HG02973 (cell line): Measurements from ENCODE around the gene GCH1.
A peak's percentile ranks its signal among the peaks of the same experiment; 100 is the strongest.
"Not testable (repeated sequence)": the region's sequence is repeated elsewhere in the genome, so short reads cannot be mapped to it uniquely, and the experiment has no call there.

ENCODE experiments used
- ATAC-seq: cut with Tn5 transposase; IDR thresholded peaks from one replicate; pipeline ENCODE4 v1.9.1; 2021; ENCODE audit warnings: moderate library complexity; ENCODE audit not compliant: unreplicated experiment

The GCH1 gene

DNA sequence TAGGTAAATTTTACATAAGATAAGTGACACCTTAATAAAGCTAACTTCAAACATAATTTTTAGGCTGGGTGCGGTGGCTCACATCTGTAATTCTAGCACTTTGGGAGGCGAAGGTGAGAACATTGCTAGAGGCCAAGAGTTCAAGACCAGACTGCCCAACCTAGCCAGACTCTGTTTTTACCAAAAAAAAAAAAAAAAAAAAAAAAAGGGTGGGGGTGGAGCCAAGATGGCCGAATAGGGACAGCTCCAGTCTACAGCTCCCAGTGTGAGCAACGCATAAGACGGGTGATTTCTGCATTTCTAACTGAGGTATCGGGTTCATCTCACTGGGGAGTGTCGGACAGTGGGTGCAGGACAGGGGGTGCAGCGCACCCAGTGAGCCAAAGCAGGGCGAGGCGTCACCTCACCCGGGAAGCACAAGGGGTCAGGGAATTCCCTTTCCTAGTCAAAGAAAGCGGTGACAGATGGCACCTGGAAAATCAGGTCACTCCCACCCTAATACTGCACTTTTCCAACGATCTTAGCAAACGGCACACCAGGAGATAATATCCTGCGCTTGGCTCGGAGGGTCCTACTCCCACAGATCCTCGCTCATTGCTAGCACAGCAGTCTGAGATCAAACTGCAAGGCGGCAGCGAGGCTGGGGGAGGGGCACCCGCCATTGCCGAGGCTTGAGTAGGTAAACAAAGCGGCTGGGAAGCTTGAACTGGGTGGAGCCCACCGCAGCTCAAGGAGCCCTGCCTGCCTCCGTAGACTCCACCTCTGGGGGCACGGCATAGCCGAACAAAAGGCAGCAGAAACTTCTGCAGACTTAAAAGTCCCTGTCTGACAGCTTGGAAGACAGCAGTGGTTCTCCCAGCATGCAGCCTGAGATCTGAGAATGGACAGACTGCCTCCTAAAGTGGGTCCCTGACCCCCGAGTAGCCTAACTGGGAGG is 32.2 kb downstream of the GCH1 start:
- ATAC-seq: not testable (repeated sequence)

DNA sequence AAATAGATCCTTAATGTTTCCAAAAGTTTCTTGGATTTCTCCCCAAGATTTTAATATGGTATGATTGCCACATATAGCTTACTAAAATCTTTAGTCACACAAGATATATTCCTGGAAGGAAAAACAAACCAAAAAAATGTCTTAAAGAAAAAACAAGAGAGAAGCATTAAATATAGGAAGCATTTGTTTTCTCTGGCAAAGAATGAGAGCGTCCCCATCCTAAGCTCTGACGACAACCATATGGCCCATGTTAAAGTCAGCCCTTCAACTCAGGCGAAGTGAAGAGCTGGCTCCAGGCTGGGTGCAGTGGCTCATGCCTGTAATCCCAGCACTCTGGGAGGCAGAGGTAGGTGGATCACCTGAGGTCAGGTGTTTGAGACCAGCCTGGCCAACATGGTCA is 35.6 kb downstream of the GCH1 start:
- no peak for ATAC-seq

DNA sequence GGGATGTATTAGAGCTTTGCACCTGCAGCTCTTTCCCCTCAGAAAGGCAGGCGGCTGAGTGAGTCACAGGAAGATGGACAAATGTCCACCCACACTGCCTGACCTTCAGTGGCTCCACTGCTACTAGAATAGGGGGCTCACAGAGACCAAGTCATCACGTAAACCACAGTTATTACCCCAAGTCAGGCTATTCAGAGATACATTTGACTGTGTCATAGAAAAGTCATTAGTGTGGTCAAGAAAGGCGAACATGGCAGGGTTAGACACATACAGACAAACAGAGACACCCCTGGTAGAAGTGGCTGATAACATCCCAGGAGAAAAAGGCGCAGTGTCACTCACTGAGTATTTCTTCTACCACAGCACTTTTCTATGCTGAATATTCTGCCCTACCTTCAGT is 36.0 kb downstream of the GCH1 start:
- ATAC-seq: no peak

DNA sequence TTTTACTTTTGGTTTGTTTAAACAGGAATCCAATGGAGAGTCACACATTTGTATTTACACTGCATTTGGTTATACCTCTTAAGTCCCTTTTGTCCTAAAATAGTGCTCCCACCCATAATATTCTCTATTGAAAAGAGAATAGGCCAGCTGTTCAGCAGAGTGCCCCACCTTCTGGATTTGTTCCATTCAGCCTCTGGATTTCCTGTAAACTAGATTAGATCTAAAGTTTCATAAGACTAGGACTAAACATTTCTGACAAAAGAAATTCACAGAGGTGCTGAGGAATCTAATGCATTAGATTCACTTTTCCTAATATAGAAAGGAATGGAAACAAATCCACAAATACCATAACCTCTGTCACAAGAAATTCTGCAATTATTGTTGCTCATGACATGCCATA is 38.1 kb downstream of the GCH1 start:
- no peak for ATAC-seq

DNA sequence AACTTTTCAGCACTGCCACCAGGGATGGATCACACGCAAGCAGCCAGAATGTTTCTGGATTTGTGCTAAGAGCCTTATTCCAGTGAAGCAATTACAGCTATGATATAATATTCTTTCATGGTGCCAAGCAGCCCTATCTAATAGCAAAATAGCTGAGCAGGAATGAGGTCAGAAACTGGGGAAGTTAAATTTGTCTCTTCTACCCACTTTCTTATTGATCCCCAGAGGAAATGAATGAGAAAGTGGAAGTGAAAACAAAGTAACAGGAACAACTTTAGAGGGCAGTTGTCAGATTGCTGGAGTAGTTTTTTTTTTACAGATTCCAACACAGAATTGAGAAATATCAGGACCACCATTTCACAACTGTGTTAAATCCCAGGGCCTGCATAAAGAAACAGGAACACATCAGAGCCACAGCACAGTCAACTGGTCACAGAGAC is 44.8 kb downstream of the GCH1 start:
- peak; percentile 63 for ATAC-seq

DNA sequence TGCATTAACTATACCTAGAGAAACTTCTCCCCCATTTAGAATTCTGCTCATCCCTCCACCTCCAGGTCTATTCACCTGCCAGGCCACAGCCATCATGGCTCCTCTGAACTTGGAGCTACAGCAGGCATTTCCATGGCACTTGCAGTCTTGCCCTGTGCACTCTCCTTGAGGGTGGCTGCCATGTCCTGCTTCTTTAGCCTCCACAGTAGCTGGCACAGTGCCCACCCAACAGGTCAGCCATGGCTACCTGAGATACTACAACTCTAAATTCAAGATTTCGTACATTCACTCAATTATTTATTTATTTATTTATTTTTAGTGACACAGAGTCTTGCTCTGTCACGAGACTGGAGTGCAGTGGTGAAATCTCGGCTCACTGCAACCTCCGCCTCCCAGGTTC is 46.5 kb downstream of the GCH1 start:
- no peak for ATAC-seq

DNA sequence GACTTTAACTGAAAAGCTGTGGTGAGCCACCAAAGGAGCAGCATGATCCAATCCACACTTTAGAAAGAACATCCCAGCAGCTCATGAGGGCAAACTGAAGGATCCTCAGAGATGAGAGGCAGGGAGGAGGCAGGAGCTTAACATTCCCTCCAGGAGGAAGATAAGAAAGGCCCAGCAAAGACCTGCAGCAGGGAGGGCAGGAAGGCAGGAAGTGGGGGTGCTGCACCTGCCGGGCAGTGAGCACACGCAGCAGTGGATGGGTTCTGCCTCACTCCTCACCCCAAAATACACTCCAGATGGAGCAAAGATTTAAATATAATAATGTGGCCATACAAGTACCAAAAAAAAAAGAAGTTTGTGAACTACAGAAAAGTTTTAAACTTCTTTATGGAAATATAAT is 48.4 kb downstream of the GCH1 start:
- ATAC-seq: no peak

DNA sequence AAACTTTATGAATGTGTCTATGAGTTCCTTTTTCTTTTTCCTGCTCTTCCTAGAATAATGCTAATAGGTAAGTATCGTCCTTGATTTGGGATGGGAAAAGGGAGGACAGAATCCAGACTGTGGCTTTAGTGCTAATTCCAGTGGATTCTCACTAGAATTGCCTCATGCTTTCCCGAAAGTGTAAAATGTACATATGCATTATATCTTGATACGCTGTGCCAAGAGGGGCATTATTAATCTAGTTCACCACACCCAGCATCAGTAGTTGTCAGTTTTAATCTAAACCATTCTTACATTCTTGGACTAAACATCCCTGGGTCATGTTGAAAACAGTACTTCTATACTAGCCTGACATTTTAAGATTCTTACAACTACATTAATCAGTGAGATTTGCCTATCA is 49.3 kb downstream of the GCH1 start:
- ATAC-seq: no peak

DNA sequence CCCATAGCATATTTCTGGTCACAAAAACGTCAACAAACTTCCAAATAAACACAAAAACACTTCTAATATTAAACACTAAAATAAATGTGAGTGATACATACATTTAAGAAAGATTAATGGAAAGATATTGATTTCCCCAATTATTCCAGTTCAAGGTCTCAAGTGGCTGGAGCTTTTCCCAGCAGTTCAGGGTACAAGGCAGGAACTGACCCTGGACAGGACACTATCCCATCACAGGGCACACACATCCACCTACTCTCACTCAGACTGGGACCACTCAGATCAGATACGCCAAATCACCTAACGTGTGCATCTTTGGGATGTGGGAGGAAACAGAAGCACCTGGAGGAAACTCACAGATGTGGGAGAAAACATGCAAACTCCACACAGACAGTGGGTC is 50.4 kb downstream of the GCH1 start:
- ATAC-seq: no peak

DNA sequence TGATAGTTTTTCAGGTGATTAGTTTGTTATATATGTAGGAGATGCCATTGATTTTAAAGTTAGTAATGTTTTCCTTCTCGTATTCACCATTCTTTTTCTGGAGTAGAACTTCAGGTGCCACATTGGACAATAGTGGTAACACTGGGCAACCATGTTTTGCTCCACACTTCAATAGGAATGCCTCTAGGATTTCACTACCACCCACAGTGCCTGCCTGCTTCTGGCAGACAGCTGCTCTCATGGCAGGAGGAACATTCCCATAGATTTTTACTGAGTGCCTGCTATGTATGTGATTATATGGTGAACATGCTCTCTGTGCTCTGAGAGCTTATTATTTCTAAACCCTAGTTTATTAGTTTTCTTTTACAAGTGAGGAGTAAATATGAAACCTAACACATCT is 53.7 kb downstream of the GCH1 start:
- ATAC-seq: no peak

DNA sequence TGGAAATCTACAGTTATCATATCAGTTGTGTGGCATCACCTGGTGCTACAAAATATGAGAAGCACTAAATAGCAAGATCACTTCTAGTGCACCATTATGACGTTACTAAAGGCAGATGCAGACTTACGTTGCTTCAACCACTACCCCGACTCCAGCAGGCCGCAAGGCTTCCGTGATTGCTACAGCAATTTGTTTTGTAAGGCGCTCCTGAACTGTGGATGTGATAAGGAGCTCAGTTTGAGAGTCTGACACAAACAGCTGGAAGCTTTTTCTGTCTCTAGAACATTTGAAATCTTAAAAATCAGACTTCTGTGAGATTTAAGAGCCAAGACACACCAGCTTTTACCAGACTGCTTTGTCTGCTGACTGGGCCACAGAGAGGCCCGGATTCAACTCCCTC is 57.0 kb downstream of the GCH1 start:
- no peak for ATAC-seq

DNA sequence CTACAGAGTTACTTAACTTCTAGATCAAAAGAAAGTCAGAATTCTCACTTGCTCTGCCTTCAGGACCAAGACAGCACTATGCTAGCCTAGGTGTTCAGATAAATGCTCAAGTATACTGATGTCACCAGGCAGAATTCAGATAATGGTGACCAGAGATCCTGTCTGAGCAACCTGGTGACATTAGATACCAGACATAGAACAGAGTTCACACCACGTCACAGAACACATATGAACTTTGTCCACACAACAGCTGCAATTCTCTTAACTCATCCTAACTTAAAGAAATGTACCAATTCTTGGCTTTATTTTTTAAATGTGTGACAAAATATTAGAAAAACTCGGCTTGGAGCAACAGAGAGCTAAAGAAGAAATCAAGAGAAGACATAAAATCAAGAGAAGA is 58.1 kb downstream of the GCH1 start:
- no peak for ATAC-seq

DNA sequence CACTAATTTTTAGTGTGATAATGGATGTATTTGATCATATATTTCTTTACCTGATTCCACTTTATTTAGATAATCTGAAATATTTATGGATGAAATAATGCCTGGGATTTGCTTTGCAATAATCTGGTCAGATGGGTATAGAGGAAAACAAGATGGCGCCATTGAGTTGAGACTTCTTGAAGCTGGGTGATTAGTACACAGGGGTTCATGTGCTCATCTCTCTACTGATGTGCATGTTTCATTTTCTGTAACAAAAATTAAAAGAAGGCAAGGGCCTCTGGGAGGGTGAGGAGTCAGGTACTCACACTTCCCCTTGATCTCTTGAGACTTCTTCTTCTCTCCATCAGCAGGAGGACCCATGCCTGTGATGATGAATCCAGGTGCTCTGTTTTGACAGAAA is 61.8 kb downstream of the GCH1 start:
- no peak for ATAC-seq

DNA sequence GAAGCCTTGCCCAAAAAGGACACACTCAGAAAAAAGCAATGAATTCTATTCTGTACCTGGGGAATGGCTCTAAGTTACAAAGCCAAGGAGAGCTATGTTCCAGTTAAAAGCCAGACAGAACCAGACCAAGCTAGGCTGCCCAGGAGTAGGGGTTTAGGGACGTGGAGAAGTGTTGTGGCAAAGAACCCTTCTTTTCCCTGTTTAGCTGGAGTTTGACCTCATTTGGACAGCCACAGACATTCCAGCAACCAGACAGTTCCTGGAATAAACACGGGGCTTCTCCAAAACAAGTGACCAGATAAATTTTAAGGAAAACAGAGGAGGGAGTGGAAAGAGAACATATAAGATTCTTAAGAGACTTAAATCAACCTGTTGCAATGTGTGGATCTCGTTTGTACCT is 62.3 kb downstream of the GCH1 start:
- no peak for ATAC-seq

DNA sequence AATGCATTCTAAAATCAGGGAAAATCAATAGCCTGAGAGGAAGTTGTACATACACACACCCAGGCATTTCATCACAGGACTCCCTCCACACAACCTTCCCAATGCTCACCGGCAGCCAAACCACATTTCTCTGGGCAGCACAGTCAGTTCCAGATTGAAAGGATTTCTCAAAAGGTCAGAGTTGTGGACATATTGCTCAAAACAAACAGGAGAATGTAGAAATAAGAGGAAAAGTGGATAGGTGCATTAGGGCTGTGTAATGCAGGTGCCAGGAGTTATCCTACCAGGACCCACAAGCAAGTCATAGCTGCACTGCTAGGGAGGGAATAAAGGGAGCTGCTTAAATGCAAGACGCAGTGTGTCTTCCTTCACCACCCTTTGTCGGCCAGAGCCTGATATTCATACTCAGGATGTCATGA is 62.9 kb downstream of the GCH1 start:
- no peak for ATAC-seq

DNA sequence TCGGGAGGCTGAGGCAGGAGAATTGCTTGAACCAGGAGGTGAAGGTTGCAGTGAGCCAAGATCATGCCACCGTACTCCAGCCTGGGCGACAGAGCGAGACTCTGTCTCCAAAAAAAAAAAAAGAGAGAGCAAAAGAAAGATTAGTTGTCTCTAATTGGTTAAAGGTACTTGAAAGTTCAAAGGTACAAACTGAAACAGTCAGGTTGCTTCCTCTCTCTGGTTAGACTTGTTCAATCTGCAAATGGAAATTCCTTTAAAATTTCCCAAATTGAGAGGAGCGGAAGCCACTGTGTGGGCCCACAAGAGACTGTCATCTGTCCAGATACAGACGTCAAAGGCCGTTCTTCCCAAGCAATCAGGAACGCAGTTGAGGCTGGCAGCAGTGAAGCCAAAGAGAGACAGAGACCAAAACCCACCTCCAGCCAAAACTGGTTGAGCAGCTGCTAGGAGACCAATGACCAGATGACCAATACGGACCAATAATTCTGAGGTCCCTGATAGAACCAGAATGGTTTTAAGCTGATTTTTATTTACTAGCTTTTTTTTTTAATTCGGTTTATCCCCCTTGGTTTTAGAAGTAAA is 63.6 kb downstream of the GCH1 start:
- ATAC-seq: no peak

DNA sequence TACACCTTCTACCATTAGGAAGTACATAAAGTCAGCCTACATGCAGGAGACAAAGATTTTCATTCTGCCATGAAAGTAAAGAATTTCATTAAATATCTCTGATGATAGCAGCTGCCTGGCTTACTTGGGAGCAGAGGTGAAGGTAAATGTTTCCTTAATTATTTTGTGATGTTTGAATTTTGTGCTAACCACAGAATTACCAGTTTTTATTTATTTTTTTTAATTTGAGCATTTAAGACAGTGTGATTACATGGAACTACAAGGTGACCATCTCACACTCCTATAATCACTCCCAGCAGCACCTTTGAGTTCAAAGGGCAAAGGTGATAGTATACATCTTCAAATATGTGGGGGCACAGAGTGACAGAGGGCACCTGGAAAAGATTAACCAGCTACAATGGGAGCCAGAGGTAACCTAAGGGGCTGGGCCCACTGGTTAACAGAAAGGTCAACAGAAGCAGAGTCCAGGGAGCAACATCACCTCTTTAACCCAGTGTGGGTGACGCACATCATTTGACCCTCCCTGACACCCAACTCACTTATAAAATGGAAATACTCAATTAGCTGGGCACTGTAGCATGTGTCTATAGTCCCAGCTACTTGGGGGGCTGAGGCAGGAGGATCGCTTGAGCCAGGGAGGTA is 65.0 kb downstream of the GCH1 start:
- no peak for ATAC-seq

DNA sequence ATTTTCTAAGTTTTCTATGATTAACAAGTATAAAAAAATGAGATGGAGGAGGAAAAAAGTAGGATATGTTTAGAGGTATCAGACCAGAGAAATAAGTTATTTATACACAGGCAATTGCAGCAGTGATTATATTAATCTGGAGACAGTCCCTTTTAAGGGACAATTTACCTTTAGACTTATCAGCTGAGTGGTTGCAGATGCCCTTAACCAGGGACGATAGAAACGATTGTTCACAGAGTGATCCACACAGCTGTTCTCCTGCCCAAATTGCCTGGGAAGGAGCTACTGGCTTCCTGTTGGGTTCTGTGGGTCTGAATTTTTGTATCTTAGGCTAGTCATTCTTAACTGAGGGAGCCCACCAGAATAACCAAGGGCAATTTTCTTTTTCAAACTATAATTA is 66.4 kb downstream of the GCH1 start:
- no peak for ATAC-seq

DNA sequence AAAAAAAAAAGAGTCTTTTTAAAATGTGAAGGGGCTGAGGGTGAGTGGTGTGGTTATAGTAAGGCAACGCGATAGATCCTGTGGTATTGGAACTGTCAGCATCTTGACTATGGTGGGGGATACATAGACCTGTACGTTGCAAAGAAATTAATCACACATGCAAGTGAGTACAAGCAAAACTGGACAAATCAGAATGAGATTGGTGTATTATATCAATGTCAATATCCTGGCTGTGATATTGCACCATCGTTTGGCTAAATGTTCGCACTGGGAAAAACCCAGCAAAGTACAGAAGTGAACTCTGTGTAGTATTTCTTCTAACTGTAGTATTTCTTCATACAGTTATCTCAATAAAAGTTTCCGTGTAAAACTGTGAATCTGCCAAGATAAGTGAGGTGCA is 67.9 kb downstream of the GCH1 start:
- ATAC-seq: no peak

DNA sequence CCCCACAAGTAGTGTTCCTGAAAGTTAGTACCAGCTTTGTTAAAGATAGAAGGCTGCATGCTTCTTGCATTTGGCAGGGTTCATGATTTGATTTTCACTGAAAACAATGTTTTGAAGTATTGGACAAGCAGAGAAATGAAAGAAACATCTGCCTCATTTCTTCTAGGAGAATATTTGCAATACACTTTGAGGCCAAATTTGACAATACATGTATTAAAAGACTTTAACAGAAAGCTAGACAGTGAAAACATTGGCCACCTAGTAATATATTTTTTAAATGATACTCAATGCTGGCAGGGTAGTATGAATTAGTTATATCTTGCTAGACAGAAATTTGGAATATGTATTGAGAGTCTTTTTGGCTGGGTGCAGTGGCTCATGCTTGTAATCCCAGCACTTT is 68.5 kb downstream of the GCH1 start:
- ATAC-seq: no peak

DNA sequence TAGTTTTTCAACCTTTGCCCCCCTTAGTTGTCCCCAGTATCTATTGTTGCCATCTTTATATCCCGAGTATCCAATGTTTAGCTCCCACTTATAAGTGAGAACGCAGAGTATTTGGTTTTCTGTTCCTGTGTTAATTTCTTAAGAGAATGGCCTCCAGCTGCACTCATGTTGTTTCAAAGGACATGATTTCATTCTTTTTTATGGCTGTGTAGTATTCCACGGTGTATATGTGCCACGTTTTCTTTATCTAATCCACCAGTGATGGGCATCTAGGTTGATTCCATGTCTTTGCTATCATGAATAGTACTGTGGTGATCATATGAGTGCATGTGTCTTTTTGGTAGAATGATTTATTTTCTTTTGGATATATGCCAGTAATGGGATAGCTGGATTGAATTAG is 72.0 kb downstream of the GCH1 start:
- ATAC-seq: no peak
